HEK293T (cell line): Measurements from ENCODE around the gene SRBD1.

ENCODE experiments used
- CTCF ChIA-PET: fragments of 350-600 bp; formaldehyde crosslinking; extraction: SDS; loops from one replicate; lab custom pipeline; 2021; ENCODE audit warnings: antibody characterized with exemption, inconsistent platforms; lab: Yijun Ruan, JAX
- POLR2A ChIA-PET: fragments of 350-600 bp; formaldehyde crosslinking; extraction: SDS; loops from one replicate; lab custom pipeline; 2020; ENCODE audit warnings: antibody characterized with exemption, inconsistent platforms; lab: Yijun Ruan, JAX
- DNase-seq: peaks from one replicate; pipeline ENCODE4 v3.0.0; 2012; ENCODE audit warnings: mixed read lengths; ENCODE audit errors: extremely low spot score
- ARNT ChIP-seq: fragments of 450-650 bp; IDR thresholded peaks from 2 replicates; pipeline ENCODE4 v1.6.1; 2017; ENCODE audit warnings: mild to moderate bottlenecking
- BHLHE40 ChIP-seq: fragments of 450-650 bp; IDR thresholded peaks from 2 replicates; pipeline ENCODE4 v1.6.1; 2016; ENCODE audit warnings: mild to moderate bottlenecking, moderate library complexity, borderline replicate concordance
- CTBP1 ChIP-seq: fragments of 450-650 bp; IDR thresholded peaks from 2 replicates; pipeline ENCODE4 v1.6.1; 2016; ENCODE audit warnings: borderline replicate concordance
- ELF4 ChIP-seq: fragments of 450-650 bp; IDR thresholded peaks from 2 replicates; pipeline ENCODE4 v1.6.1; 2017; ENCODE audit warnings: antibody characterized with exemption
- FOXA1 ChIP-seq: fragments of 450-650 bp; IDR thresholded peaks from 2 replicates; pipeline ENCODE4 v1.6.1; 2016; ENCODE audit warnings: mild to moderate bottlenecking
- FOXK2 ChIP-seq: fragments of 450-650 bp; IDR thresholded peaks from 2 replicates; pipeline ENCODE4 v1.6.1; 2016; ENCODE audit warnings: mild to moderate bottlenecking
- FOXM1 ChIP-seq: fragments of 450-650 bp; IDR thresholded peaks from 2 replicates; pipeline ENCODE4 v1.6.1; 2017; ENCODE audit warnings: mild to moderate bottlenecking, borderline replicate concordance
- HDGF ChIP-seq: fragments of 450-650 bp; IDR thresholded peaks from 2 replicates; pipeline ENCODE4 v1.6.1; 2017; ENCODE audit warnings: antibody characterized with exemption, borderline replicate concordance
- L3MBTL2 ChIP-seq: fragments of 450-650 bp; conservative IDR thresholded peaks from 2 replicates; pipeline ENCODE4 v1.6.1; 2016; ENCODE audit warnings: mild to moderate bottlenecking
- LEF1 ChIP-seq: fragments of 450-650 bp; IDR thresholded peaks from 2 replicates; pipeline ENCODE4 v1.6.1; 2017; ENCODE audit warnings: mild to moderate bottlenecking, borderline replicate concordance
- NFRKB ChIP-seq: fragments of 450-650 bp; IDR thresholded peaks from 2 replicates; pipeline ENCODE4 v1.6.1; 2016; ENCODE audit warnings: mild to moderate bottlenecking, moderate library complexity
- SP1 ChIP-seq: fragments of 450-650 bp; IDR thresholded peaks from 2 replicates; pipeline ENCODE4 v1.6.1; 2017
- SUZ12 ChIP-seq: fragments of 450-650 bp; IDR thresholded peaks from 2 replicates; pipeline ENCODE4 v1.6.1; 2016; ENCODE audit warnings: mild to moderate bottlenecking
- TARDBP ChIP-seq: fragments of 450-650 bp; IDR thresholded peaks from 2 replicates; pipeline ENCODE4 v1.6.1; 2016
- ZNF384 ChIP-seq: fragments of 450-650 bp; IDR thresholded peaks from 2 replicates; pipeline ENCODE4 v1.6.1; 2016
- TF ChIP-seq, protein P1 (sequence below): fragments of 450-650 bp; IDR thresholded peaks from 2 replicates; pipeline ENCODE4 v1.6.1; 2016

SRBD1 gene

DNA sequence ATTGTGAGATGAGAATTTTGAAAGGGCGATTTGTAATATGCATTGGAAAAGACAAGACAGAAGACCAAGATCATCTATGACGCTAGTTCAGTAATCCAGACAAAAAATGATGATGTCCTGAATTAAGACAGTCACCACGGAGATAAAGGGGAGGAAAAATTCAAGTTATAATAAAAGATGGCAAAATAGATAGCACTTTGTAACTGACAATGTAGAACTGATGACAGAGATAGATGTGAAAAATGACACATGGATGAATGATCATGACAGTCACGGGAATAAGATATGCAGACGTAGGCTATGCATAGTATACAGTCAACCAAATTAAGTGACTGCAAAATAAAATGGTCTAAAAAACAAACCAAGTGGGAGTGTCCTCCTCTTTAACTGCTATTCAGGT lies 59.2 kb downstream of the SRBD1 start:
- CTCF ChIA-PET = interaction anchor here (0.6 kb wide), 1 partner anchor 94 kb away, joined by 3 read pairs; no protein-coding TSS in a partner anchor
- no peak for TF ChIP-seq TARDBP
- TF ChIP-seq FOXA1 = no peak
- TF ChIP-seq LEF1 = no peak
- TF ChIP-seq ARNT = no peak
- no peak for TF ChIP-seq FOXK2
- no peak for TF ChIP-seq HDGF
- TF ChIP-seq, protein P1, sequence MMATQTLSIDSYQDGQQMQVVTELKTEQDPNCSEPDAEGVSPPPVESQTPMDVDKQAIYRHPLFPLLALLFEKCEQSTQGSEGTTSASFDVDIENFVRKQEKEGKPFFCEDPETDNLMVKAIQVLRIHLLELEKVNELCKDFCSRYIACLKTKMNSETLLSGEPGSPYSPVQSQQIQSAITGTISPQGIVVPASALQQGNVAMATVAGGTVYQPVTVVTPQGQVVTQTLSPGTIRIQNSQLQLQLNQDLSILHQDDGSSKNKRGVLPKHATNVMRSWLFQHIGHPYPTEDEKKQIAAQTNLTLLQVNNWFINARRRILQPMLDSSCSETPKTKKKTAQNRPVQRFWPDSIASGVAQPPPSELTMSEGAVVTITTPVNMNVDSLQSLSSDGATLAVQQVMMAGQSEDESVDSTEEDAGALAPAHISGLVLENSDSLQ = no peak
- TF ChIP-seq NFRKB = no peak
- no peak for TF ChIP-seq BHLHE40
- TF ChIP-seq SP1 = no peak
- TF ChIP-seq L3MBTL2 = no peak
- no peak for TF ChIP-seq ELF4
- TF ChIP-seq SUZ12 = no peak
- no peak for TF ChIP-seq ZNF384
- TF ChIP-seq FOXM1 = no peak
- no peak for TF ChIP-seq CTBP1
- POLR2A ChIA-PET = no interaction called here
- DNase-seq = no peak

DNA sequence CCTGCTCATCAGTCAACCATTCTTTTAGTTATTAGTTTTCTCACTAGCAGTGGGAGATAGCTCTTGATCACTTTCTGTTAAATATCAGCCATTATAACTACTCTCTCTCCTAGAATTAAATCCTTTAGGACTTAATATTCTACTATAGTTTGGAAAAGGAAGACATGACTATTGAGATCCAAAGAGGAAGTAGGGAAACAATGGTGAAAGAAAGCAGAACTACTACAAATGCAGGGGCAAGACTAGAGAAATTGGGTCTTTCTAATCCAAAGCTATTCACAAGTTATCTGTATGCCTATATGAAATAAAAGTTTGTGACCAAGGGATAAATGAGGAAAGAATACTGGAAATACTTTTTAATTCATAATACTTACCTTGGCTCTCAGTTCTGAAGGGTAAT lies 65.1 kb downstream of the SRBD1 start:
- ChIA-PET POLR2A (no interaction called here), CTCF (no interaction called here)
- TF ChIP-seq, protein P1 = no peak
- no peak for TF ChIP-seq L3MBTL2
- no peak for TF ChIP-seq CTBP1
- no peak for TF ChIP-seq FOXM1
- no peak for TF ChIP-seq SP1
- no peak for TF ChIP-seq HDGF
- TF ChIP-seq NFRKB = no peak
- no peak for TF ChIP-seq ELF4
- no peak for TF ChIP-seq LEF1
- TF ChIP-seq FOXA1 = no peak
- TF ChIP-seq ARNT = no peak
- no peak for DNase-seq

DNA sequence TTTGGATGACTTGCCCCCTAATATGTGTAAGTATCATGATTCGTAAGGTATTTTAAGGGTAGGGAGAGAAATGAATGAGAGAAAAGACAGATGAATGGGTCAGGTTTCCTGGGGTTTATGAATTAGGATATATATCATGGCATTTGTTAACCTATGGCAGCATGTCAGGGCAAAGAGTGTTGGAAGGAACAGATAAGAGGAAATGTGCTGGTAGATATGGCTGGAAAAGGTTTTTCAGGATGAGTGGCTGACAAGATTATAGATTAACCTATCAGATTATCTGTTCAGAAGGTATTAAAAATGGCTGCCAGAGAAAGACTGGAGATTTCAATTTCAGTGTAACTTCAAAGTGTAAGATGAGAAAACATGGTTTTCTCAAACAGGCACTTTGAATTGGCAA lies 67.8 kb downstream of the SRBD1 start:
- TF ChIP-seq, protein P1 = no peak
- no peak for TF ChIP-seq ARNT
- DNase-seq = no peak
- CTCF ChIA-PET = no interaction called here
- POLR2A ChIA-PET = no interaction called here

DNA sequence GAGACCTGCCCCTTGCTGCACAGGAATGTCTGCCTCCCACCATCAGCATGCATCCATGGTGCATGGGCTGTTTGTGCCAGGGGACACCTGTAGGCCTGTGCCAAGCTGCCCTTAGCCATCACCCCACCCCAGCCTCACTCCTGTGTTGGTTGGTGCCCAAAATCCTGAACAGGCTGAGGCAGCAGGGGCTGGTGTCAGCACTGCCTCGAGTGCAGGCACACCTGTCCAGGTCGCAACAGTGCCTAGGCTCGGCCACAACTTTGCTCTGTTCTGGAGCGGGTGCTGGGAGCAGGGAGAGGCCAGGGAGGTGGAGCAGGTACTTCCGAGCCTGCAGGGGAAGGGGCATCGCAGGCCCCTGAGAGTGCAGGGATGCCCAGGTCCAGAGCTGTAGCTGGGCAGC lies 69.1 kb downstream of the SRBD1 start:
- CTCF ChIA-PET = no interaction called here
- POLR2A ChIA-PET = no interaction called here
- no peak for DNase-seq
- no peak for TF ChIP-seq NFRKB
- no peak for TF ChIP-seq HDGF
- no peak for TF ChIP-seq LEF1
- TF ChIP-seq ARNT = no peak
- no peak for TF ChIP-seq L3MBTL2
- no peak for TF ChIP-seq FOXM1
- TF ChIP-seq SUZ12 = no peak
- no peak for TF ChIP-seq SP1
- TF ChIP-seq ZNF384 = no peak
- no peak for TF ChIP-seq CTBP1
- TF ChIP-seq ELF4 = no peak
- TF ChIP-seq BHLHE40 = no peak
- no peak for TF ChIP-seq FOXK2
- TF ChIP-seq, protein P1 = no peak
- TF ChIP-seq TARDBP = no peak
- no peak for TF ChIP-seq FOXA1

DNA sequence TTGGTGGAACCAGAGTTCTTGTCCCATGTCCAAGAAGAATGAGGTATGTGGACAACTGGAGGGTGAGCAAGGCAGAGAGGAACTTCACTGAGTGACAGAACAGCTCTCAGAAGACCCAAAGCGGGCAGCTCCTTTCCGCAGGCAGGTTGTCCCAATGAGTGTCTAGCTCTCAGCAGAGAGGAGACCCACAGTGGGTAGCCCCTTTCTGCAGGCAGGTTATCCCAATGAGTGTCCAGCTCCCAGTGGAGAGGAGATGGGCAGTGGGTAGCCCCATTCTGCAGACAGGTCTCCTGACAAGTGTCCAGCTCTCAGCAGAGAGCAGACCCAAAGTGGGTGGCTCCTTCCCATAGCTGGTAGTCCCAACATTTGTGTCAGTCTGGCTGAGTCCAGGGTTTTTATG lies 69.6 kb downstream of the SRBD1 start:
- ChIA-PET POLR2A (no interaction called here), CTCF (no interaction called here)
- DNase-seq = no peak
- TF ChIP-seq TARDBP = no peak
- no peak for TF ChIP-seq BHLHE40
- no peak for TF ChIP-seq FOXM1
- TF ChIP-seq SUZ12 = no peak
- TF ChIP-seq NFRKB = no peak
- TF ChIP-seq, protein P1 = no peak
- TF ChIP-seq LEF1 = no peak
- no peak for TF ChIP-seq HDGF
- TF ChIP-seq ZNF384 = no peak
- TF ChIP-seq FOXA1 = no peak

DNA sequence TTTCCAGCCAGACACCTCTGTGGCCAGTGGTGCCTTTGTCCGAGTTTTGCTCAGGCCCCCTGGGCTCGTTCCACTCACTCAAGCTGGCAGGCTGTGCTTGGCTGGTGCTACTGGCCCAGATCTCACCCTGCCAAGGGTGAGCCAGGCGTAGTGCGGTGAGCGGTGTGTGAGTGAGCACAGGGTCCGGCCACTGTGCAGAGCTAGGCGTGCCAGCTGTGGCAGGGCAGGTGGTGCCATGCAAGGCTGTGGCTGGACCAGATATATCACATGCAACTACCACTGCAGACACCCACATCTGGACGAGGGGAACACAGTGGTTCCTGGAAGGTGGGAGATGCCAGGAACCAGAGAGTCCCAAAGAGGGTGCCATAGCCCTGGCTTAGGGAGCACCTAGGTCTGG lies 70.1 kb downstream of the SRBD1 start:
- TF ChIP-seq ARNT (no peak), ZNF384 (no peak), CTBP1 (no peak), LEF1 (no peak), ELF4 (no peak), TARDBP (no peak), HDGF (no peak), SUZ12 (no peak), SP1 (no peak), FOXA1 (no peak), NFRKB (no peak), L3MBTL2 (no peak), FOXK2 (no peak), BHLHE40 (no peak)
- TF ChIP-seq, protein P1 = no peak
- CTCF ChIA-PET = no interaction called here

More for the DNA sequence above, 70.1 kb downstream of the SRBD1 start:
- no peak for DNase-seq
- POLR2A ChIA-PET = no interaction called here
